GM12878 (cell line): ENCODE results near the gene SH2B2. TPM values are rescaled to one million over a fixed set of nuclear protein-coding genes. Genes with fewer than 3 reads are reported as not detected.

ENCODE experiments used
- ATAC-seq: fragments of 200-7000 bp; cut with Tn5 transposase; 3 replicates; pipeline ENCODE4 v1.9.1; 2020; ENCODE audit warnings: mild to moderate bottlenecking, moderate library complexity
- BruUV-seq: library from RNA; stranded (reverse); fragments of 400-500 nt; replicated peaks from 2 replicates; lab custom pipeline; 2021; lab: Mats Ljungman, UMichigan
- CTCF ChIA-PET: fragments of 300-600 bp; sonication (Branson Sonifier 250); formaldehyde crosslinking; extraction: SDS; loops from one replicate; lab custom pipeline; 2021; ENCODE audit warnings: inconsistent platforms; lab: Yijun Ruan, JAX
- POLR2A ChIA-PET: fragments of 350-600 bp; formaldehyde crosslinking; extraction: SDS; loops from one replicate; lab custom pipeline; 2021; ENCODE audit warnings: inconsistent platforms; lab: Charles Lee
- RAD21 ChIA-PET: fragments of 300-600 bp; sonication (Branson Sonifier 250); formaldehyde crosslinking; loops from one replicate; lab custom pipeline; 2023; ENCODE audit warnings: antibody characterized with exemption; ENCODE audit not compliant: unreplicated experiment; lab: Charles Lee
- SMC1A ChIA-PET: fragments of 300-600 bp; sonication (Branson Sonifier 250); formaldehyde crosslinking; loops from one replicate; lab custom pipeline; 2023; ENCODE audit not compliant: unreplicated experiment, uncharacterized antibody; lab: Charles Lee
- DNase-seq: peaks from one replicate; pipeline ENCODE4 v3.0.0-alpha.2; 2011; ENCODE audit warnings: low read depth, low spot score
- FAIRE-seq: peaks from 3 replicates; lab custom pipeline; 2011; peaks lifted over from hg19 to GRCh38; lab: Jason Lieb, UNC
- H2AFZ ChIP-seq: 2 replicates; pipeline ENCODE4 v1.6.0; 2011; ENCODE audit warnings: low read depth, low read length, control low read depth; ENCODE audit not compliant: control insufficient read depth
- H3K27ac ChIP-seq: 2 replicates; pipeline ENCODE4 v1.5.1; 2011; ENCODE audit warnings: control low read depth; ENCODE audit not compliant: control insufficient read depth, insufficient read depth
- H3K27me3 ChIP-seq, 2 experiments: replicated peaks in 1 of 2; 2 replicates each; pipeline versions ENCODE4 v1.6.0 to v1.6.1; 2011; ENCODE audit warnings: low read length in 1 of 2; ENCODE audit not compliant: control insufficient read depth in 2 of 2, insufficient read depth in 2 of 2
- H3K36me3 ChIP-seq, 2 experiments: 2 replicates each; pipeline ENCODE4 v1.5.1; 2011; ENCODE audit warnings: low read length in 1 of 2; ENCODE audit not compliant: control insufficient read depth in 2 of 2, insufficient read depth in 2 of 2
- H3K4me1 ChIP-seq: 2 replicates; pipeline ENCODE4 v1.6.1; 2011; ENCODE audit warnings: mild to moderate bottlenecking, low read length, moderate library complexity, mixed read lengths; ENCODE audit not compliant: control insufficient read depth, insufficient read depth
- H3K4me2 ChIP-seq: 2 replicates; pipeline ENCODE4 v1.6.0; 2011; ENCODE audit warnings: control low read depth; ENCODE audit not compliant: control insufficient read depth, insufficient read depth
- H3K4me3 ChIP-seq: fragments of 200-600 bp; sonication (generic); 2 replicates; pipeline ENCODE4 v1.5.1; 2016
- H3K79me2 ChIP-seq: 2 replicates; pipeline ENCODE4 v1.6.0; 2011; ENCODE audit warnings: low read length; ENCODE audit not compliant: control insufficient read depth, insufficient read depth
- H3K9ac ChIP-seq: 2 replicates; pipeline ENCODE4 v1.8.0; 2011; ENCODE audit warnings: low read length, control low read depth, mixed read lengths; ENCODE audit not compliant: control insufficient read depth, insufficient read depth
- H3K9me3 ChIP-seq: replicated peaks from 3 replicates; pipeline ENCODE4 v1.5.1; 2011; ENCODE audit warnings: mild to moderate bottlenecking, low read length; ENCODE audit not compliant: control insufficient read depth, insufficient read depth
- H4K20me1 ChIP-seq: 2 replicates; pipeline ENCODE4 v1.6.0; 2011; ENCODE audit not compliant: control insufficient read depth, insufficient read depth
- BCL11A ChIP-seq: IDR thresholded peaks from 2 replicates; pipeline ENCODE4 v1.6.1; 2011; ENCODE audit warnings: low read depth, low read length
- ESRRA ChIP-seq: IDR thresholded peaks from 2 replicates; pipeline ENCODE4 v1.6.1; 2012; ENCODE audit warnings: mild to moderate bottlenecking, low read length, improper control_type of control experiment
- FOXK2 ChIP-seq: fragments of 450-650 bp; IDR thresholded peaks from 2 replicates; pipeline ENCODE4 v1.6.1; 2017; ENCODE audit warnings: mild to moderate bottlenecking, moderate library complexity
- GATAD2B ChIP-seq: fragments of 450-650 bp; conservative IDR thresholded peaks from 2 replicates; pipeline ENCODE4 v1.6.1; 2017; ENCODE audit warnings: low read depth, mild to moderate bottlenecking, moderate library complexity
- SIN3A ChIP-seq: IDR thresholded peaks from 2 replicates; pipeline ENCODE4 v1.6.1; 2012; ENCODE audit warnings: low read depth, low read length, improper control_type of control experiment
- SMAD5 ChIP-seq: IDR thresholded peaks from 2 replicates; pipeline ENCODE4 v1.6.1; 2016; ENCODE audit warnings: antibody characterized with exemption, low read depth
- SMARCA5 ChIP-seq: fragments of 450-650 bp; IDR thresholded peaks from 2 replicates; pipeline ENCODE4 v1.6.1; 2017; ENCODE audit warnings: mild to moderate bottlenecking
- ZNF384 ChIP-seq: IDR thresholded peaks from 2 replicates; pipeline ENCODE4 v1.6.1; 2012; ENCODE audit warnings: low read depth, mild to moderate bottlenecking, low read length, improper control_type of control experiment, borderline replicate concordance
- WGBS: methylation state at CpG from one replicate; pipeline ENCODE4 v1.1.6; 2016; ENCODE audit warnings: low lambda C conversion rate; ENCODE audit not compliant: insufficient replicate concordance, insufficient coverage; ENCODE audit errors: missing lambda C conversion rate; 5-methylcytosine and 5-hydroxymethylcytosine counted together
- in situ Hi-C: fragments of 300-500 bp; cut with MboI; formaldehyde crosslinking; loops from 9 replicates; pipeline ENCODE4 v1.14.3; 2018; ENCODE audit warnings: mixed read lengths
- intact Hi-C: fragments of 100-400 bp; cut with micrococcal nuclease; formaldehyde crosslinking; loops from one replicate; pipeline ENCODE4 v1.14.2; 2022; ENCODE audit not compliant: unreplicated experiment
- polyA plus RNA-seq, 11 experiments: library from polyadenylated mRNA; depleted of rRNA in 4 of 11; unstranded in 6 of 11; stranded (reverse) in 5 of 11; fragments of >200 nt; fragmentation: Nextera tagmentation in 4 of 11; fragmentation: Illumina TruSeq in 1 of 11; extraction: Ambion mirVana in 4 of 11; extraction: Trizol in 1 of 11; gene quantifications; 1 replicate in 1 of 11; 2 replicates in 10 of 11; pipeline versions ENCODE4 v1.2.1 to v1.2.3, GENCODE V29; 2011 to 2016; ENCODE audit warnings: inconsistent platforms in 2 of 11, missing spikeins in 2 of 11, low read depth in 1 of 11
- total RNA-seq, 4 experiments: library from RNA; depleted of rRNA in 3 of 4; stranded (reverse); fragments of >200 nt in 3 of 4; fragmentation: Illumina TruSeq in 1 of 4; extraction: Trizol in 1 of 4; gene quantifications; 2 replicates each; pipeline versions ENCODE4 v1.2.1 to v1.2.3, GENCODE V29; 2013 to 2021
- TF ChIP-seq, protein P1 (sequence below): IDR thresholded peaks from 2 replicates; pipeline ENCODE4 v1.6.1; 2012; ENCODE audit warnings: low read depth, low read length, improper control_type of control experiment
- TF ChIP-seq, protein P2 (sequence below): fragments of 150-350 bp; IDR thresholded peaks from 2 replicates; pipeline ENCODE4 v1.6.1; 2016; ENCODE audit warnings: low read depth, low read length
- TF ChIP-seq, protein P3 (sequence below): fragments of 450-650 bp; IDR thresholded peaks from 2 replicates; pipeline ENCODE4 v1.6.1; 2017; ENCODE audit warnings: mild to moderate bottlenecking, low read depth, inconsistent platforms; ENCODE audit not compliant: poor library complexity, severe bottlenecking

The SH2B2 gene
- total and polyA plus RNA-seq, 10 of the 15 experiments (the other 5 are each of a cell fraction or from before 2014, with no cell fraction given) = 0.13 to 55.1 (median 7.4) TPM; not detected in 1

DNA sequence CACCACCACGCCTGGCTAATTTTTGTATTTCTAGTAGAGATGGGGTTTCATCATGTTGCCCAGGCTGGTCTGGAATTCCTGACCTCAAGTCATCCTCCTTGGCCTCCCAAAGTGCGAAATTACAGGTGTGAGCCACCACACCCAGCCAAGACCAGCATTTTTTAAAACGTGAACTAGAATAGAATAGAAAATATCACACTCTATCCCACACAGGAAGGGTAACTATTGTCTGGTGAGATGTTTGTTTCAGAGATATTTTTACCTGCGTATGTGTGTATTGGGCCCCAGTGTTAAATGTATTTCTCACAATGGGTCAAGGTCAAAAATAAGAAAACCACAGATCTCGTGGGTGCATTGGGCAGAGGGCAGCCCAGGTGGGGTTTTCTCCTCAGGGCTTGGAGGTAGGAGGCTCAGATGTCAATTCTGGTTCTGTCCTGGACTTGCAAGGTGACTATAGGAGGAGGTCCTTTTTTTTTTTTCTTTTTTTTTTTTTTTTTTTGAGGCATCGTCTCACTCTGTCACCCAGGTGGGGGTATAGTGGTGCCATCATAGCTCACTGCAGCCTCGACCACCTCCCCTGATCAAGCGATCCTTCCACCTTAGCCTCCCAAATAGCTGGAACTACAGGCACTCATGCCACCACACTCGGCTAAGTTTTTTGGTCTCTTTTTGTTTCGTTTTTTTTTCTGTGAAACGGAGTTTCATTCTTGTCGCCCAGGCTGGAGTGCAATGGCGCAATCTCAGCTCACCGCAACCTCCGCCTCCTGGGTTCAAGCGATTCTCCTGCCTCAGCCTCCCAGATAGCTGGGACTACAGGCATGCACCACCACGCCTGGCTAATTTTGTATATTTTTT, 19.0 kb downstream of the SH2B2 start (continued):
- TF ChIP-seq GATAD2B = peak; percentile 30; the same call in 1 of the 2 replicates
- TF ChIP-seq, protein P1, sequence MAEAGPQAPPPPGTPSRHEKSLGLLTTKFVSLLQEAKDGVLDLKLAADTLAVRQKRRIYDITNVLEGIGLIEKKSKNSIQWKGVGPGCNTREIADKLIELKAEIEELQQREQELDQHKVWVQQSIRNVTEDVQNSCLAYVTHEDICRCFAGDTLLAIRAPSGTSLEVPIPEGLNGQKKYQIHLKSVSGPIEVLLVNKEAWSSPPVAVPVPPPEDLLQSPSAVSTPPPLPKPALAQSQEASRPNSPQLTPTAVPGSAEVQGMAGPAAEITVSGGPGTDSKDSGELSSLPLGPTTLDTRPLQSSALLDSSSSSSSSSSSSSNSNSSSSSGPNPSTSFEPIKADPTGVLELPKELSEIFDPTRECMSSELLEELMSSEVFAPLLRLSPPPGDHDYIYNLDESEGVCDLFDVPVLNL = no peak
- peak; percentile 81 for TF ChIP-seq ZNF384
- TF ChIP-seq SMARCA5 = peak; percentile 91
- no peak for TF ChIP-seq BCL11A
- TF ChIP-seq ESRRA = no peak
- no peak for TF ChIP-seq FOXK2
- TF ChIP-seq SIN3A = no peak

- intact Hi-C loops (loop anchor here (1.0 kb wide), 2 partner anchors 16 to 20 kb away; no protein-coding TSS in a partner anchor), in situ Hi-C loops (no loop called here)
- peak overlapping the region; percentile 24 for H2AFZ ChIP-seq
- DNase-seq = peak; percentile 96
- ChIA-PET POLR2A (interaction anchor here (0.5 to 3.4 kb wide), 8 partner anchors 11 to 119 kb away, joined by 3 to 34 read pairs (median 6); partner anchors contain the start of gene SH2B2), CTCF (interaction anchor here (0.6 to 6.8 kb wide), 6 partner anchors 9 to 316 kb away, joined by 4 to 62 read pairs (median 4); partner anchors contain the start of gene SH2B2), RAD21 (interaction anchor here (0.6 to 7.2 kb wide), 17 partner anchors 9 to 316 kb away, joined by 3 to 121 read pairs (median 6); partner anchors contain the start of genes PRKRIP1 and SH2B2), SMC1A (interaction anchor here (0.6 to 7.0 kb wide), 9 partner anchors 9 to 167 kb away, joined by 3 to 91 read pairs (median 4); partner anchors contain the start of gene SH2B2)
- peak overlapping the region; percentile 76 for H3K9ac ChIP-seq
- H3K27ac ChIP-seq = peak overlapping the region; percentile 97
- under 1% methylated on average over 17 of the region's 17 CpGs for WGBS
- peaks cover 14 to 29% of the 10 kb centered on the region in 2 experiments for H3K36me3 ChIP-seq
- peaks cover 65% of the 10 kb centered on the region for H3K4me1 ChIP-seq
- no peaks in the 10 kb centered on the region for H4K20me1 ChIP-seq
- peak overlapping the region; percentile 60 for H3K4me3 ChIP-seq
- FAIRE-seq = peak; percentile 95
- peaks cover 18% of the 10 kb centered on the region for H3K79me2 ChIP-seq
- no TSS peak for BruUV-seq
- no peaks in the 10 kb centered on the region for H3K27me3 ChIP-seq
- peaks cover 2% of the 10 kb centered on the region; the same call in 2 of the 3 replicates for H3K9me3 ChIP-seq
- ATAC-seq = peak; percentile 86
- H3K4me2 ChIP-seq = peak overlapping the region; percentile 97
- TF ChIP-seq, protein P2, sequence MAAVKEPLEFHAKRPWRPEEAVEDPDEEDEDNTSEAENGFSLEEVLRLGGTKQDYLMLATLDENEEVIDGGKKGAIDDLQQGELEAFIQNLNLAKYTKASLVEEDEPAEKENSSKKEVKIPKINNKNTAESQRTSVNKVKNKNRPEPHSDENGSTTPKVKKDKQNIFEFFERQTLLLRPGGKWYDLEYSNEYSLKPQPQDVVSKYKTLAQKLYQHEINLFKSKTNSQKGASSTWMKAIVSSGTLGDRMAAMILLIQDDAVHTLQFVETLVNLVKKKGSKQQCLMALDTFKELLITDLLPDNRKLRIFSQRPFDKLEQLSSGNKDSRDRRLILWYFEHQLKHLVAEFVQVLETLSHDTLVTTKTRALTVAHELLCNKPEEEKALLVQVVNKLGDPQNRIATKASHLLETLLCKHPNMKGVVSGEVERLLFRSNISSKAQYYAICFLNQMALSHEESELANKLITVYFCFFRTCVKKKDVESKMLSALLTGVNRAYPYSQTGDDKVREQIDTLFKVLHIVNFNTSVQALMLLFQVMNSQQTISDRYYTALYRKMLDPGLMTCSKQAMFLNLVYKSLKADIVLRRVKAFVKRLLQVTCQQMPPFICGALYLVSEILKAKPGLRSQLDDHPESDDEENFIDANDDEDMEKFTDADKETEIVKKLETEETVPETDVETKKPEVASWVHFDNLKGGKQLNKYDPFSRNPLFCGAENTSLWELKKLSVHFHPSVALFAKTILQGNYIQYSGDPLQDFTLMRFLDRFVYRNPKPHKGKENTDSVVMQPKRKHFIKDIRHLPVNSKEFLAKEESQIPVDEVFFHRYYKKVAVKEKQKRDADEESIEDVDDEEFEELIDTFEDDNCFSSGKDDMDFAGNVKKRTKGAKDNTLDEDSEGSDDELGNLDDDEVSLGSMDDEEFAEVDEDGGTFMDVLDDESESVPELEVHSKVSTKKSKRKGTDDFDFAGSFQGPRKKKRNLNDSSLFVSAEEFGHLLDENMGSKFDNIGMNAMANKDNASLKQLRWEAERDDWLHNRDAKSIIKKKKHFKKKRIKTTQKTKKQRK = no peak
- TF ChIP-seq SMAD5 = no peak
- TF ChIP-seq, protein P1 = no peak
- TF ChIP-seq, protein P3, sequence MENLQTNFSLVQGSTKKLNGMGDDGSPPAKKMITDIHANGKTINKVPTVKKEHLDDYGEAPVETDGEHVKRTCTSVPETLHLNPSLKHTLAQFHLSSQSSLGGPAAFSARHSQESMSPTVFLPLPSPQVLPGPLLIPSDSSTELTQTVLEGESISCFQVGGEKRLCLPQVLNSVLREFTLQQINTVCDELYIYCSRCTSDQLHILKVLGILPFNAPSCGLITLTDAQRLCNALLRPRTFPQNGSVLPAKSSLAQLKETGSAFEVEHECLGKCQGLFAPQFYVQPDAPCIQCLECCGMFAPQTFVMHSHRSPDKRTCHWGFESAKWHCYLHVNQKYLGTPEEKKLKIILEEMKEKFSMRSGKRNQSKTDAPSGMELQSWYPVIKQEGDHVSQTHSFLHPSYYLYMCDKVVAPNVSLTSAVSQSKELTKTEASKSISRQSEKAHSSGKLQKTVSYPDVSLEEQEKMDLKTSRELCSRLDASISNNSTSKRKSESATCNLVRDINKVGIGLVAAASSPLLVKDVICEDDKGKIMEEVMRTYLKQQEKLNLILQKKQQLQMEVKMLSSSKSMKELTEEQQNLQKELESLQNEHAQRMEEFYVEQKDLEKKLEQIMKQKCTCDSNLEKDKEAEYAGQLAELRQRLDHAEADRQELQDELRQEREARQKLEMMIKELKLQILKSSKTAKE = peak; percentile 61
These were observed 20.4 kb downstream of the SH2B2 start for GRCh38 chr7:102306916-102307677.
